ENCODE measurements around the gene IGLL5.

The IGLL5 gene

GRCh38 chr22:22855617-22856308, 31.9 kb upstream of the IGLL5 start:
- Mint-ChIP-seq H3K9me3 (no peaks in the 10 kb centered on the region), H3K36me3 (no peaks in the 10 kb centered on the region), H3K4me3 (no peak overlapping the region), H3K27me3 (peaks cover 40% of the 10 kb centered on the region), H3K4me1 (peaks cover 42% of the 10 kb centered on the region), H3K27ac (no peak overlapping the region)
- ATAC-seq, result peak; percentile 56

GRCh38 chr22:22856364-22856763, 31.3 kb upstream of the IGLL5 start:
- Mint-ChIP-seq H3K27ac (no peak overlapping the region), H3K9me3 (no peaks in the 10 kb centered on the region), H3K4me1 (peaks cover 40% of the 10 kb centered on the region), H3K27me3 (peaks cover 46% of the 10 kb centered on the region), H3K4me3 (no peak overlapping the region), H3K36me3 (no peaks in the 10 kb centered on the region)
- ATAC-seq, result no peak

DNA sequence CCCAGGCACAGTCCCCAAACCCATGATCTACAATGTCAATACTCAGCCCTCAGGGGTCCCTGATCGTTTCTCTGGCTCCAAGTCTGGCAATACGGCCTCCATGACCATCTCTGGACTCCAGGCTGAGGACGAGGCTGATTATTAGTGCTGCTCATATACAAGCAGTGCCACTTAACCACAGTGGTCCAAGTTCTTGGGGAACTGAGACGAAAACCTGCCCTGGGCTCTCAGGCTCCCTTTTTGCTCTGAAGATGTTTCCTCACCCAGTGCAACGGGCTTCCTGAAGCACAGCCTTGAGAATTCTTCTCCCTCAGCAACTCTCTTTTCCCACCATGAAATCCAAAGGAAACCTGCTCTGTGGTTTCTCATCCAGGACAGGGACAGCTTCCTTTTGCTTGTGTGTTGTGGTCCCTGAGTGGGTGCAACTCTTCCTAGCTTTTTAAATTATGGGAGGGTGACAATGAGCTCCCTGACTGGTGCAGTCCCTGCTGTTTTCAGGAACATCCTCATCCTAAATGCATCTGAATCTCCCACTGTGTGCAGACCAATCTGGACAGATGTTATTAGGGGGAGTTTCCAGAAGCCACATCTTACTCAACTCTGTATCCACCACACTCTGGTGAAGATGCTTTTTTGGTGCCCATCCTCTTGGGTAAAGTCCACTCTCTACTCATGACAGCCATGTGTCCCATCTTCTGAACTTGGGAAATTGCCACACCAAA, 30.6 kb upstream of the IGLL5 start:
- peaks cover 40% of the 10 kb centered on the region for H3K4me1 Mint-ChIP-seq
- peaks cover 40% of the 10 kb centered on the region for H3K27me3 Mint-ChIP-seq
- no peak overlapping the region for H3K27ac Mint-ChIP-seq
- peak; percentile 61 for ATAC-seq
- H3K36me3 Mint-ChIP-seq, result no peaks in the 10 kb centered on the region
- H3K9me3 Mint-ChIP-seq, result no peaks in the 10 kb centered on the region
- H3K4me3 Mint-ChIP-seq, result no peak overlapping the region

- H3K4me3 Mint-ChIP-seq, result no peak overlapping the region
- H3K9me3 Mint-ChIP-seq, result no peaks in the 10 kb centered on the region
- peaks cover 40% of the 10 kb centered on the region for H3K4me1 Mint-ChIP-seq
- H3K27me3 Mint-ChIP-seq, result peaks cover 35% of the 10 kb centered on the region
- no peaks in the 10 kb centered on the region for H3K36me3 Mint-ChIP-seq
- ATAC-seq, result peak; percentile 92
- no peak overlapping the region for H3K27ac Mint-ChIP-seq
Observed at GRCh38 chr22:22857607-22858558, 29.7 kb upstream of the IGLL5 start.

- H3K4me3 Mint-ChIP-seq, result no peak overlapping the region
- H3K4me1 Mint-ChIP-seq, result peaks cover 45% of the 10 kb centered on the region
- H3K27ac Mint-ChIP-seq, result no peak overlapping the region
- peaks cover 38% of the 10 kb centered on the region for H3K27me3 Mint-ChIP-seq
- no peaks in the 10 kb centered on the region for H3K9me3 Mint-ChIP-seq
- H3K36me3 Mint-ChIP-seq, result no peaks in the 10 kb centered on the region
- no peak for ATAC-seq
Observed at GRCh38 chr22:22858559-22858937, 29.1 kb upstream of the IGLL5 start.

DNA sequence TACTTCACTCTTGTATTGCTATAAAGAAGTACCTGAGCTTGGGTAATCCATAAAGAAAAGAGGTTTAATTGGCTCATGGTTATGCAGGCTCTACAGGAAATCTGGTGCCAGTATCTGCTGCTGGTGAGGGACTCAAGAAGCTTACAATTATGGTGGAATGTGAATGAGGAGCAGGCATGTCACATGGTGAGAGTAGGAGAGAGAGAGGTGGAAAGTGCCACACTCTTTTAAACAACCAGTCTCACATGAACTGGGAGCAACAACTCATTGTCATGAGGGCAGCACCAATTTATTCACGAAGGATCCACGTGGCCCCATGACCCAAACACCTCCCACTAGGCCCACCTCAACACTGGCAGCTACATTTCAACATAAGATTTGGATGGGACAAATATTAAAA, 24.6 kb upstream of the IGLL5 start:
- Mint-ChIP-seq H3K9me3 (peaks cover 3% of the 10 kb centered on the region), H3K4me3 (no peak overlapping the region), H3K27ac (no peak overlapping the region), H3K27me3 (peaks cover 44% of the 10 kb centered on the region), H3K4me1 (peaks cover 52% of the 10 kb centered on the region), H3K36me3 (no peaks in the 10 kb centered on the region)
- no peak for ATAC-seq

DNA sequence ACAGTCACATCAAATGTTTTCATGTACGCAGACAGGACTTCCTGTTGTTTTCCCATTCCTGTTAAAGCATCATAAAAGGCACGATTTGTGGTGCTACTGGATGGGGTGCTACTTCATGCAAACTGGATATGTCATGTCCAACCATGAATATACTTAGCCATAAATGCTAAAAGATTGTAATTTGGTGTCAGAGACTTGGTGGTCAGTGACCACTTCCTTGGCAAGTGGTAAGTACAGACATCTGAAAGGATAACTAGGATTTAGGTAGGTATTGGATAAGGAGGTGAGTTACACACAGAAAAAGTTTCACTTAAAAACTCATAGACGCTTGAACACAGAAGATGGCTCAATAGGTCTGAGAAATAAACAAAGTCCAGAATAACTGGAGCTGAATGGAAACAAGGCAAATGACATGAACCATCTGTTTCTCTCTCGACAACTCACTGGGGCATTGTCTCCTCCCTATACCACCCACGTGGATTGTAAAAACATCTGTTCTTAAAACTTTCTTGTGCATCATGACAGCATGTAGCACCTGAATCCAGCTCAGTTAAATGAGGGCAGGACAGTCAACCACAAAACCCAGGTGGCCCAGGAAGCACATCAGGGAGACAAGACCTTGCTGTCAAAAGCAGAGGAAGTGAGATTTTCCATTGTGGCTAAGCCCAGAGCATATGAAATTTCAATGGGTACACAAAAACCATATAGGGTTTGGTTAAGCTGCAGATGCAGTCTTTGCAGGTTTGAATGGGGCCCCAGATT, 22.1 kb upstream of the IGLL5 start:
- ATAC-seq, result peak; percentile 94
- Mint-ChIP-seq H3K4me1 (peaks cover 45% of the 10 kb centered on the region), H3K9me3 (peaks cover 3% of the 10 kb centered on the region), H3K27me3 (peaks cover 32% of the 10 kb centered on the region), H3K4me3 (no peak overlapping the region), H3K36me3 (no peaks in the 10 kb centered on the region), H3K27ac (no peak overlapping the region)

DNA sequence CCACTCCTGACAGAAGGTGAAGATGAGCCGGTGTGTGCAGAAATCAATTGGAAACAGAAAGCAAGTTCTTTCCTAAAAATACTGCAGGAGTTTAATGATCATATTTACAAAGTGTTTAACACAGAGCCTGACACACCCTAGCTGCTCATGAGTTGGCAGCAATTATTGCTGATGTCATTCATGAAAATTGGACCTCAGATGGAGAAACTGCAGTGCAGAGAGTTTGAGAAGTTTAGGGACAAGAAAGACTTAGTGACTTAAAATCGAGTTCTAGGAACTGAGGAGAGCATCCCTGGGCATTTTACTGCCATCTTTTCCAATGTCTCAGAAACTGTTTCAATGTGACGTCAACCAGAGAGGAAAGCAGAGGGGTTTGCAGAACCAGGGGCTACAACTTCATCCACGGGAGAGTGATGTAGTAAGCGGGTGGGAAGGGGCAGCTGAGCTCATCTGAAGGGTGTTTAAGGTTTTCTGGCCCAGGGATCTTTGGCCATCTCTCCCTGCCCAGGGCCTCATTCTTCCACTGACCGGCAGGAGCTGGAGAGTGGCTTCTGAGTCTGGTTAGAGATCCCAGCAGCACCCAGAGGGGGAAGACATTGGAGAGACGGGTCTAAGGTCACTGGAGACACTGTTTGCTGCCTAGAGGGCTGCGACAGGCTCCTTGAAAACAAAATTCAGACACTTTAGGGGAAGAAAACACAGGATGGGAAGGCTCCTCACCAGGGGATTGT, 21.1 kb upstream of the IGLL5 start:
- H3K27ac Mint-ChIP-seq, result no peak overlapping the region

DNA sequence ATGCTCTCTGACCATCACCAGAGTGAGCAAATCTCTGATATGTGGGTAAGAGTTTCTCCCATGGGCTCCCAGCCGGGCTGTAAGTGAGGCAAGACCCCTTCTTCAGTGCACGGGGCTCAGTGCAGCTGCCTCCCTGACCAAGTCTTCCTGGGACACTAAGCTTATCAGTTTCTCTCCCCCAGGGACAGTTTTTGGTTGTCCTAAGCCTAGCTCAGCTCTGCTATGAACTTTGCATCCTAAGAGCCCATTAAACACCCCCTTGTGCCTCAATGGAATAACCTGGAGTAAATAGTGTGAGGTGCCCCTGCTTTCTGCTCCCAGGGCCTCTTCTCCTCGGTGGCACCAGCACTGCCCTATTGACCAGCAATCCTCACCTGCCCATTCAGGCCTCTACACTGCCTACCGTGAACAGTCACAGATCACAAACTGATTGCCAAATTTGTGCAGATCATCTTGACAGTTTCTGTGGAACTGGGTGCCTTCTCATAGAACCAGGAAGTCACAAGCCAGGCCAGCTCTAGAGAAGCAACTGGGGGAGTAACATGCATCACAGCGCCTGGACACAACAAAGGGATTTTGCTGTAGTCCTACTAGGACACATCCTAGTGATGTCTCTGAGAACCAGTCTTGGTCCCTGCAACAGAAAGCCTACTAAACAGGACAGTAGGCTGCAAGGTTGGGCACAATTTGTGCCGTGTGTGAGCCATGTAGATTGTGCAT, 19.5 kb upstream of the IGLL5 start:
- Mint-ChIP-seq H3K9me3 (peaks cover 5% of the 10 kb centered on the region), H3K4me3 (no peak overlapping the region), H3K27me3 (peaks cover 22% of the 10 kb centered on the region)

More for the DNA sequence above, 21.1 kb upstream of the IGLL5 start:
- H3K9me3 Mint-ChIP-seq, result peaks cover 3% of the 10 kb centered on the region
- H3K27me3 Mint-ChIP-seq, result peaks cover 22% of the 10 kb centered on the region
- peaks cover 53% of the 10 kb centered on the region for H3K4me1 Mint-ChIP-seq
- no peak for ATAC-seq
- H3K4me3 Mint-ChIP-seq, result no peak overlapping the region
- no peaks in the 10 kb centered on the region for H3K36me3 Mint-ChIP-seq

GRCh38 chr22:22870577-22871404, 16.8 kb upstream of the IGLL5 start:
- no peak overlapping the region for H3K27ac Mint-ChIP-seq
- peaks cover 40% of the 10 kb centered on the region for H3K4me1 Mint-ChIP-seq
- H3K27me3 Mint-ChIP-seq, result peaks cover 9% of the 10 kb centered on the region
- ATAC-seq, result peak; percentile 36
- no peak overlapping the region for H3K4me3 Mint-ChIP-seq
- no peaks in the 10 kb centered on the region for H3K36me3 Mint-ChIP-seq
- peaks cover 2% of the 10 kb centered on the region for H3K9me3 Mint-ChIP-seq

More for the DNA sequence above, 19.5 kb upstream of the IGLL5 start:
- H3K27ac Mint-ChIP-seq, result no peak overlapping the region
- no peak for ATAC-seq
- H3K4me1 Mint-ChIP-seq, result peaks cover 62% of the 10 kb centered on the region
- H3K36me3 Mint-ChIP-seq, result no peaks in the 10 kb centered on the region

- Mint-ChIP-seq H3K4me3 (no peak overlapping the region), H3K4me1 (peaks cover 37% of the 10 kb centered on the region), H3K36me3 (no peaks in the 10 kb centered on the region), H3K27me3 (peaks cover 9% of the 10 kb centered on the region), H3K9me3 (peaks cover 2% of the 10 kb centered on the region), H3K27ac (no peak overlapping the region)
- ATAC-seq, result peak; percentile 64
Observed at GRCh38 chr22:22871536-22872278, 15.9 kb upstream of the IGLL5 start.
